Smooth muscle cell (in vitro differentiated cells): ENCODE data around the gene TTYH2. TPM values are rescaled to one million over a fixed set of nuclear protein-coding genes. Genes with fewer than 3 reads are reported as not detected.

Experiments used
- DNase-seq: peaks from one replicate; lab custom pipeline; 2025; ENCODE audit not compliant: unreplicated experiment; lab: John Stamatoyannopoulos, UW
- H2AFZ ChIP-seq: fragments of 200-600 bp; sonication (generic); 2 replicates; pipeline ENCODE4 v1.6.0; 2016; ENCODE audit warnings: antibody characterized with exemption, low read depth, mild to moderate bottlenecking
- H3F3A ChIP-seq: fragments of 200-600 bp; sonication (generic); 2 replicates; pipeline ENCODE4 v1.6.0; 2017; ENCODE audit warnings: antibody characterized with exemption, low read depth
- H3K27ac ChIP-seq: fragments of 200-600 bp; sonication (generic); 2 replicates; pipeline ENCODE4 v1.5.1; 2016; ENCODE audit warnings: low read depth, mild to moderate bottlenecking
- H3K27me3 ChIP-seq: fragments of 200-600 bp; sonication (generic); 2 replicates; pipeline ENCODE4 v1.6.1; 2016; ENCODE audit warnings: low read depth, mild to moderate bottlenecking
- H3K36me3 ChIP-seq: fragments of 200-600 bp; sonication (generic); 2 replicates; pipeline ENCODE4 v1.5.1; 2016; ENCODE audit warnings: low read depth
- H3K4me1 ChIP-seq: fragments of 200-600 bp; sonication (generic); 2 replicates; pipeline ENCODE4 v1.5.1; 2016; ENCODE audit warnings: low read depth
- H3K4me2 ChIP-seq: fragments of 200-600 bp; sonication (generic); 2 replicates; pipeline ENCODE4 v1.6.0; 2016; ENCODE audit warnings: mild to moderate bottlenecking
- H3K4me3 ChIP-seq: fragments of 200-600 bp; sonication (generic); 2 replicates; pipeline ENCODE4 v1.5.1; 2016; ENCODE audit warnings: mild to moderate bottlenecking
- H3K79me2 ChIP-seq: fragments of 200-600 bp; sonication (generic); 2 replicates; pipeline ENCODE4 v1.6.0; 2016; ENCODE audit warnings: low read depth, mild to moderate bottlenecking
- H3K9ac ChIP-seq: fragments of 200-600 bp; sonication (generic); 2 replicates; pipeline ENCODE4 v1.6.0; 2016; ENCODE audit warnings: low read depth
- H3K9me3 ChIP-seq: fragments of 200-600 bp; sonication (generic); replicated peaks from 2 replicates; pipeline ENCODE4 v1.5.1; 2016; ENCODE audit warnings: low read depth
- H4K20me1 ChIP-seq: fragments of 200-600 bp; sonication (generic); 2 replicates; pipeline ENCODE4 v1.6.0; 2016; ENCODE audit warnings: low read depth
- CTCF ChIP-seq: fragments of 200-600 bp; sonication (generic); IDR thresholded peaks from 2 replicates; pipeline ENCODE4 v1.5.1; 2017; ENCODE audit warnings: borderline replicate concordance, mild to moderate bottlenecking, antibody characterized with exemption; ENCODE audit not compliant: insufficient read depth, poor library complexity, severe bottlenecking
- WGBS: methylation state at CpG from one replicate; pipeline ENCODE4 v1.1.7; 2016; ENCODE audit warnings: low lambda C conversion rate; 5-methylcytosine and 5-hydroxymethylcytosine counted together
- polyA plus RNA-seq: library from polyadenylated mRNA; unstranded; fragments of >200 nt; fragmentation: Nextera tagmentation; extraction: Ambion mirVana; gene quantifications from 2 replicates; pipeline ENCODE4 v1.2.1, GENCODE V29; 2016
- total RNA-seq: library from RNA; depleted of rRNA; stranded (reverse); fragments of >200 nt; gene quantifications from 2 replicates; pipeline ENCODE4 v1.2.3, GENCODE V29; 2014

TTYH2 gene
- total and polyA plus RNA-seq, 2 experiments from 2014 or later: 1.6 to 1.9 TPM

GRCh38 chr17:74223901-74224300, 10.5 kb downstream of the TTYH2 start:
- Histone ChIP-seq H3K4me3 (no peak overlapping the region), H2AFZ (no peak overlapping the region), H4K20me1 (no peaks in the 10 kb centered on the region), H3K27me3 (no peaks in the 10 kb centered on the region), H3K79me2 (no peaks in the 10 kb centered on the region), H3F3A (no peaks in the 10 kb centered on the region), H3K9ac (no peak overlapping the region), H3K4me1 (no peaks in the 10 kb centered on the region), H3K27ac (no peak overlapping the region), H3K4me2 (no peak overlapping the region), H3K36me3 (no peaks in the 10 kb centered on the region), H3K9me3 (no peaks in the 10 kb centered on the region)
- TF ChIP-seq CTCF: no peak
- 75% methylated on average over 14 of the region's 14 CpGs for WGBS
- DNase-seq: no peak

GRCh38 chr17:74224959-74225725, 11.8 kb downstream of the TTYH2 start:
- Histone ChIP-seq H3F3A (no peaks in the 10 kb centered on the region), H3K4me1 (no peaks in the 10 kb centered on the region), H3K9me3 (no peaks in the 10 kb centered on the region), H3K79me2 (no peaks in the 10 kb centered on the region), H4K20me1 (no peaks in the 10 kb centered on the region), H3K4me2 (no peak overlapping the region), H3K4me3 (no peak overlapping the region), H3K36me3 (no peaks in the 10 kb centered on the region), H2AFZ (no peak overlapping the region), H3K27ac (no peak overlapping the region), H3K27me3 (no peaks in the 10 kb centered on the region), H3K9ac (no peak overlapping the region)
- DNase-seq: no peak
- 93% methylated on average over 18 of the region's 20 CpGs for WGBS
- TF ChIP-seq CTCF: no peak

- Histone ChIP-seq H2AFZ (no peak overlapping the region), H4K20me1 (no peaks in the 10 kb centered on the region), H3K36me3 (no peaks in the 10 kb centered on the region), H3K4me3 (no peak overlapping the region), H3K27me3 (no peaks in the 10 kb centered on the region), H3K4me1 (no peaks in the 10 kb centered on the region), H3K4me2 (no peak overlapping the region), H3K9ac (no peak overlapping the region), H3F3A (no peaks in the 10 kb centered on the region), H3K27ac (no peak overlapping the region), H3K9me3 (no peaks in the 10 kb centered on the region), H3K79me2 (no peaks in the 10 kb centered on the region)
- DNase-seq: no peak
- 93% methylated on average over 6 of the region's 6 CpGs for WGBS
- no peak for TF ChIP-seq CTCF
Measured at GRCh38 chr17:74226252-74226651, 12.9 kb downstream of the TTYH2 start.
